Osteocyte (in vitro differentiated cells): ENCODE data around the gene APCDD1L. TPM values are rescaled to one million over a fixed set of nuclear protein-coding genes. Genes with fewer than 3 reads are reported as not detected.
A peak's percentile ranks its signal among the peaks of the same experiment; 100 is the strongest.

ENCODE experiments used
- DNase-seq: peaks from one replicate; pipeline ENCODE4 v3.0.0; 2021; ENCODE audit warnings: mixed read lengths; ENCODE audit not compliant: unreplicated experiment; ENCODE audit errors: extremely low spot score
- H3K27ac Mint-ChIP-seq: one replicate; pipeline ENCODE4 v1.8.0; 2021; ENCODE audit warnings: mild to moderate bottlenecking, mixed read lengths; ENCODE audit not compliant: unreplicated experiment
- H3K27me3 Mint-ChIP-seq: one replicate; pipeline ENCODE4 v1.8.0; 2021; ENCODE audit warnings: mixed read lengths; ENCODE audit not compliant: unreplicated experiment
- H3K36me3 Mint-ChIP-seq: one replicate; pipeline ENCODE4 v1.8.0; 2021; ENCODE audit warnings: mixed read lengths; ENCODE audit not compliant: unreplicated experiment
- H3K4me1 Mint-ChIP-seq: one replicate; pipeline ENCODE4 v1.8.0; 2021; ENCODE audit warnings: mixed read lengths; ENCODE audit not compliant: unreplicated experiment
- H3K4me3 Mint-ChIP-seq: one replicate; pipeline ENCODE4 v1.8.0; 2021; ENCODE audit warnings: mild to moderate bottlenecking, moderate library complexity, mixed read lengths; ENCODE audit not compliant: unreplicated experiment
- H3K9me3 Mint-ChIP-seq: one replicate; pipeline ENCODE4 v1.8.0; 2021; ENCODE audit warnings: mixed read lengths; ENCODE audit not compliant: unreplicated experiment
- CTCF ChIP-seq: fragments of 200-600 bp; sonication (generic); IDR thresholded peaks from 2 replicates; pipeline ENCODE4 v1.5.0; 2021; ENCODE audit warnings: antibody characterized with exemption, mild to moderate bottlenecking, moderate library complexity
- total RNA-seq: library from RNA; stranded (reverse); gene quantifications from 2 replicates; pipeline ENCODE4 v1.2.1, GENCODE V29; 2021

Gene APCDD1L
- total RNA-seq, 1 donor from 2014 or later = 3.1 TPM

- Mint-ChIP-seq H3K27me3 (no peaks in the 10 kb centered on the region), H3K9me3 (no peaks in the 10 kb centered on the region)
Measured at GRCh38 chr20:58436868-58437645, 78.1 kb downstream of the APCDD1L start.

GRCh38 chr20:58435237-58435636, 80.0 kb downstream of the APCDD1L start:
- H3K36me3 Mint-ChIP-seq = peaks cover 14% of the 10 kb centered on the region
- no peaks in the 10 kb centered on the region for H3K9me3 Mint-ChIP-seq
- H3K4me1 Mint-ChIP-seq = peaks cover 27% of the 10 kb centered on the region
- H3K27ac Mint-ChIP-seq = no peak overlapping the region
- DNase-seq = no peak
- H3K4me3 Mint-ChIP-seq = no peak overlapping the region
- TF ChIP-seq CTCF = no peak
- H3K27me3 Mint-ChIP-seq = no peaks in the 10 kb centered on the region

More at GRCh38 chr20:58436868-58437645, 78.1 kb downstream of the APCDD1L start:
- DNase-seq = no peak
- Mint-ChIP-seq H3K4me1 (peaks cover 22% of the 10 kb centered on the region), H3K27ac (no peak overlapping the region), H3K36me3 (peaks cover 23% of the 10 kb centered on the region), H3K4me3 (no peak overlapping the region)
- no peak for TF ChIP-seq CTCF

GRCh38 chr20:58434326-58434725, 80.9 kb downstream of the APCDD1L start:
- H3K4me3 Mint-ChIP-seq = no peak overlapping the region

GRCh38 chr20:58433759-58434158, 81.4 kb downstream of the APCDD1L start:
- Mint-ChIP-seq H3K27ac (peak overlapping the region; percentile 34), H3K4me1 (peaks cover 24% of the 10 kb centered on the region), H3K36me3 (peaks cover 9% of the 10 kb centered on the region), H3K27me3 (no peaks in the 10 kb centered on the region), H3K4me3 (no peak overlapping the region), H3K9me3 (no peaks in the 10 kb centered on the region)
- DNase-seq = no peak
- no peak for TF ChIP-seq CTCF

More at GRCh38 chr20:58434326-58434725, 80.9 kb downstream of the APCDD1L start:
- Mint-ChIP-seq H3K27ac (no peak overlapping the region), H3K27me3 (no peaks in the 10 kb centered on the region), H3K36me3 (peaks cover 8% of the 10 kb centered on the region), H3K4me1 (peaks cover 27% of the 10 kb centered on the region), H3K9me3 (no peaks in the 10 kb centered on the region)
- TF ChIP-seq CTCF = no peak
- DNase-seq = no peak

GRCh38 chr20:58433029-58433647, 82.1 kb downstream of the APCDD1L start:
- Mint-ChIP-seq H3K4me3 (no peak overlapping the region), H3K27me3 (no peaks in the 10 kb centered on the region), H3K36me3 (peaks cover 10% of the 10 kb centered on the region), H3K9me3 (no peaks in the 10 kb centered on the region), H3K4me1 (peaks cover 24% of the 10 kb centered on the region), H3K27ac (peak overlapping the region; percentile 51)
- no peak for DNase-seq
- no peak for TF ChIP-seq CTCF
